HG02763 (cell line): Measurements from ENCODE around the gene PPOX.
A peak's percentile ranks its signal among the peaks of the same experiment; 100 is the strongest.

Source experiments
- ATAC-seq: cut with Tn5 transposase; IDR thresholded peaks from one replicate; pipeline ENCODE4 v1.9.1; 2021; ENCODE audit warnings: mild to moderate bottlenecking, moderate library complexity; ENCODE audit not compliant: unreplicated experiment

PPOX gene

DNA sequence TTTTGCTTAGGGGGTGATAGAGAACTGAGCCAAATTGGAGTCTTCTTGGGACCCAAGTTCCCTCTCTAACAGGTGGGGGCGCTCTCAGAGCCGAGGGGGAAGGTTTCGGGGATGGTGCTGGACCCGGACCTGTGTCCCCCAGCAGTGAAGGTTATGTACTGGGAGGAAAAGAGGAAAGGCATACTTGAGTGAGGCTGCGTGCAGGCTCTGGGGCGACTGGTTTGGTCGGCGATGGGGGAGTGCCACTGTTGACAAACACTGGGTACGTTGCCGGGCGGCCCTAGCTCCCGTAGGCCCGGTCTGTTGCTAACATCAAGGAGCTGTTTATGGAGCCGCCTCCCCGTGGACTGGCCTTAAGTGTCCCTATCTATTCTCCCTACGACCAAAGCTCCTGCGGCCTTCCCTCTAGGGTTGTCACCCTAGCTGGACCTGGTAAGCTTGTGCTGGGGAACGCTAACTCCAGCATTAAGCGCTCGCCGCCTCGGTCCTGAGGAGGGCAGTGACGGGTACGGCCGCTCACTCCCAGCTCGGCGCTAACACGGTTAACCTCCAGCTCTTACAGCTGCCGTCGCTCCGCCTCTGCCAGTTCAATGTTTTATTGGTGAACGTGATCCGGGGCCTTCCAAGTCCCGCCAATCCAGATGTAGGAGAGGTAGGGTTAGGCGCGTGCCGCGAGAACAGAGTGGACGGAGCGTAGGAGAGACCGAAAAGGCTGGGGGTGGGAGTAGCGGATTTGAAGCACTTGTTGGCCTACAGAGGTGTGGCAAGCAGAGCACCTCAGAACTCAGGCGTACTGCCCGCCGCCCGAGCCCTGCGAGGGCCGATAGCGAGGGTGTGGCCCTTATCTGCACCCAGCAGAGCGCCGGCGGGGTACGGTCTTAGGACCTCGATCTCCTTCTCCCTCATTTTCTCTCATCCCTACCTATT lies at the start of gene PPOX:
PPOX (plus strand) TSS at position 685 of the 927 bp plus-strand sequence. CDS start 422 bp downstream, outside the sequence.
- ATAC-seq, result peak; percentile 92

DNA sequence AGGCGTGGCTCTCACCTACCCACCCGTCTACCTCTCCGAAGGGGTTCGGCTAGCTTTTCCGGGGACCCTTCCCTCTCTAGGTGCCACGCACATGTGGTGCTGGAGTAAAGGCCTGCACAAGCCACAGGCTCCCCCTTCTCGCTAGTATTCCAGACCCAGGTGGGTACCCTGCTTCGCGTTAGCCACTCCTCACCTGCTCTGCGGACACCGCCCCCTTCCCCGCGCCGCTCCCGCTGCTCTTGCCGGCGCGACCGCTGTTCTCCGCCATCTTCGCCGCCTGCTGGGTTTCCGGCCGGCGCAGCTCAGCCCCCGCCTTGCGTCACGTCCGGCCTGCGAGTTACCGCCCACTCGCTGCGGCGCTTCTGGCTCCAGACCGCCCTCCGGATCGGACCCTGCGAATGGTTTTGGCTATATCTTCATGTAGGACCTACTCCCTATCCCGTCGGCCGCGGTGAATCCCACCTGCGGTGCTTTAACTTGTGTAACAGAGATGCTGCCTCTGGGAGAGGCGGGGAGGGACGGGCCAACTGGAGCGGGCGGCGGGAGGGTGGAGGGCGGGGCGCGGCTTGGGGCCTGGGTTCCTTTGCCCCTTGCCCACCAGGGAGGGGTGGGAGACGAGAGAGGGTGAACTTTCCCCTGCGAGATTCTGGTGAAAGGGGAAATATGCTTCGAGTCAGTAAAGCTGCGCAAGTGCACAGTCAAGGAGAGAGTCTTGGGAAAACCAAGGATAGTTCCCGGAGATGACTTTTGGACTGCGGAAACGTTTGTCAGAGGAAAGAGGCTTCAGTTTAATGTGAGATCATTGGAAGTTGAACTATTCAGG lies 48.3 kb upstream of the PPOX start, which contains the start of the genes NIT1 and PFDN2:
NIT1 (plus strand) TSS at position 347 of the 823 bp plus-strand sequence; CDS start at position 419, 72 bp downstream.
PFDN2 (minus strand) TSS at position 279 of the 823 bp plus-strand sequence; CDS start at position 268, 11 bp downstream.
- peak; percentile 76 for ATAC-seq

DNA sequence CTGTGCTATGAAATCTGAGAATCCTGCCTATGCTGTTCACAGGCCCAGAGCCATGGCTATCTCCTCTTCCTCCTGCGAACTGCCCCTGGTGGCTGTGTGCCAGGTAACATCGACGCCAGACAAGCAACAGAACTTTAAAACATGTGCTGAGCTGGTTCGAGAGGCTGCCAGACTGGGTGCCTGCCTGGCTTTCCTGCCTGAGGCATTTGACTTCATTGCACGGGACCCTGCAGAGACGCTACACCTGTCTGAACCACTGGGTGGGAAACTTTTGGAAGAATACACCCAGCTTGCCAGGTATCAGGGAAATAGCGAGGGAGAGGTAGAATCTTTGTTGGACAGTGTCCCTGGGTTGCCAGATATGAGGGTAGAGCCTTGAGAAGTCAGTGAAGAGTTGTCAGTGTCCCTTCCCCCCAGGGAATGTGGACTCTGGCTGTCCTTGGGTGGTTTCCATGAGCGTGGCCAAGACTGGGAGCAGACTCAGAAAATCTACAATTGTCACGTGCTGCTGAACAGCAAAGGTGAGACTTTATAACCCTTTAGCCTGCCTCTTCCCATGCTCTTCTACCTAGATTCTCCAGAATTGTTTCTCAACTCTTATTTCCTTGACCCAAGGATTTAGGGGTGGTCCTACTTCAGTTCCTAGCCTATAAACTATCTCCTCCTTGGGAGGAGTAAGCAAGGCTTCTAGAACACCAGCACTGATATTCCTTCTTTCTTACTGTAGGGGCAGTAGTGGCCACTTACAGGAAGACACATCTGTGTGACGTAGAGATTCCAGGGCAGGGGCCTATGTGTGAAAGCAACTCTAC lies 46.9 kb upstream of the PPOX start:
- ATAC-seq, result no peak

- no peak for ATAC-seq
Measured at GRCh38 chr1:161121042-161121650, 45.1 kb upstream of the PPOX start.

DNA sequence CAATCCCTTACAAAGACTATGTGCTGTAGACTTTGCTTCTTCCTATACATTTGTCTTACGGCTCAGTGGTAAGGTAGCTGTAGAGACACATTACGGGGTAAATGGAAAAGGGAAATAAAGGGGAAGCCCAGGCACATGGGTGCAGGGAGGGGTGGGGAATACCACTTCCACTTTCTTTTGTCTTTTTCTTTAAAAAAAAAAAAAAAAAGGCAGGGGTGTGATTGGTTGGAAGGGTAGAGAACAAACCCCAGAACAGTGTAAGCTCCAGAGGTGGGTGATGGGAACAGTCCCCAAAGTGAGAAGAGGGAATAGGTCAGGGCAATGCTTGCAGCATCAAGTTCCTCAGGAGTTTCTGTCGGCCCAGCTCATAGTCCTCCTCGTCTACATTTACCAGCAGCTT lies 44.4 kb upstream of the PPOX start:
- no peak for ATAC-seq

- ATAC-seq, result no peak
Measured at GRCh38 chr1:161122967-161123366, 43.3 kb upstream of the PPOX start.

DNA sequence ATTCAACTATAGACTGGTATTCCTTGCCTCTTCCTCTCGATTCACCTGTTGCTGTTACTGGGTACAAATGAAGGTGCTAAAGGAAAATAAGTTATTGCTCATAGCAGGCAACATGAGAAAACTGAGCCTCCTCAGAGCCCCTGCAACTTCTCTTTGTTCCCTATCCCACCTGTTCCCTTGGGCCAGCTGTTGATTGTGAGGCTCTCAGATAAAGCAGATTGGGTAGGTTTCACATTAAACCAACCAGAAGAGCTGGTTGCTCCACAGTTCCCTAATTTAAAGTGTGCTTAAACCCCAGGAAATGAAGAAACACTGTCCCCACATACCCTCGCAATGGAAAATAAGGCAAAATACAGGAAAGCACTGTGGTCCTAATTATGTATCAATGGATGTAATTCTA lies 38.6 kb upstream of the PPOX start:
- ATAC-seq, result no peak

- ATAC-seq, result no peak
Measured at GRCh38 chr1:161128591-161129420, 37.4 kb upstream of the PPOX start.

DNA sequence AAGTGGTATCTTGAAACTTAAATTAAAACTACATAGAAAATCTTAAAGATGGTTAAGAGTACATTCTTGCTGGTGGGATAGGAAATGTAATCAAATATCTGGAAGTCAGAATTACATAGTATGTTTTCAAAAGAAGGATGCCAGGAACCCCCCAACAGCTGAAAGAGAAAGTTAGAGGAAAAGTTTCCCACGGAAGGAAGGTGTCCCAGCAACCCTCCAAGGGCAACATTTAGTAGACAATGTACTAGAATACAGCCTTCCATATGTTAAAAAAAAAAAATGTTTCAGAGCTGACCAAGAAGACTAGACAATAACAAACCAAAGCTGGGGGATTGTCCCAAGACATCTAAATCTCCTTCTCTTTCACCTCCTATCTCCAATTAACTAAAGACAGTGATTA lies 36.0 kb upstream of the PPOX start:
- ATAC-seq, result no peak

GRCh38 chr1:161131523-161132409 lies 34.5 kb upstream of the PPOX start:
- no peak for ATAC-seq

DNA sequence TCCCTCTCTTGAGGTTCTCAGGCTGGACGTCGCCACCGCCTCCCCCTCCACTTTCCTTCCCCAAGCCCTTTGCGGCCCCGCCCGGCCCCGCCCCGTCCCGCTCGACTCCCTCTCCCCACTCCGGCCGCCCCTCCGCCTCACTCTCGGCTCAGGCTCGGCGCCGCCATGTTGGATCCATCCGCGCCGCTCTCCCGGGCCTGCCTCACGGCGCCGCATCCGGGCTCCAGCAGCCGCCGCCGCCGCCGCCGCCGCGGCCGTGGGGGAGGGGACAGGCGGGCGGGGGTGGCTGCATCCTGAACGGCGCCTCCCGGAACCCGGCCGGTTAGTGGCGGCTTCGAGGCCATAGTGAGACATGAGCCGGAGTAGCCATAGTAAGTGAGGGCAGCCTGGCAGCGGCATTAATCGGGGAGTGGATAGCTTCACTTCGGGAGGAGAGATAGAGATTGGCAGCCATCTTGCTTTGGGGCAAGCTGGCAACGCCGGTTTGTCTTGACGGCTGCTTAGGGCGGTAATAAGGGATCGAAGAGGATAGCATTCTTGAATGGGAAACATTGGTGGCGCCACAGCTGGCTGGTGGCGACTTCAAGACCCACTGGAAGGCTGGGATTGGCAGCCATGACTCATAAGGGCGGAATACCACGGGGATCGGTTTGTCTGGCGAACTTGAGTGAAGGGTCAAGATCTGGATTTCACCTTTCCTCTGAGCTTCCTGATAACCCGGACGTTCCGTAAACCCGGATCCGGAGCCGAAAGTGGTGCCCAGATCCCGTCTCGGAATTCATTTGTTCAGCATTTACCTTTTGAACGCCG lies 33.6 kb upstream of the PPOX start, which contains the start of gene DEDD:
DEDD (minus strand) TSS at position 258 of the 810 bp plus-strand sequence. CDS start 8,205 bp downstream, outside the sequence.
- peak; percentile 93 for ATAC-seq

DNA sequence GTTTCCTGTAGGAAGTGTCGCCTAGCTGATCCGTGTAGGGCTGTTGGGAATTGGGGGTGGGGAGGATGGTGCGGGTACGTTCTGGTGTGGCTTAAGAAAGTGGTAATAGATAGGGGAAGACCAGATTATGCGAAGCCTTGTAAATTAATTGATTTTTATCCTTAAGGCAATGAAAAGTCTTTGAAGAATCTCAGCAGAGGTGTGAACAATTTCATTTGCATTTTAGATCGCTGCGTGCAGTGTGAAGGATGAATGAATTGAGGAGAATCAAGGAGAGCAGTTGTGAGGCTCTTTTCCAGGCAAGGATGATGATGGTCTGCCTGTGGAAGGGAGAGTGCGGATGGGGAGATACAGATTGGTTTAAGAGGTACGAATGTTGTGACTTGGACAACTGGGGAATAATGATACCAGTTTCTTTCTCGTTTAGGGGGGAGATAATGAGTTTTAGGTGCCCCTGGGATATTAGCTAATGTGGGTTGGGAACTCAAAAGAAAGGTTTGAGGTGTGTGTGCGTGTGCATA lies 32.9 kb upstream of the PPOX start:
- ATAC-seq, result no peak

GRCh38 chr1:161137881-161138280 lies 28.3 kb upstream of the PPOX start:
- no peak for ATAC-seq

DNA sequence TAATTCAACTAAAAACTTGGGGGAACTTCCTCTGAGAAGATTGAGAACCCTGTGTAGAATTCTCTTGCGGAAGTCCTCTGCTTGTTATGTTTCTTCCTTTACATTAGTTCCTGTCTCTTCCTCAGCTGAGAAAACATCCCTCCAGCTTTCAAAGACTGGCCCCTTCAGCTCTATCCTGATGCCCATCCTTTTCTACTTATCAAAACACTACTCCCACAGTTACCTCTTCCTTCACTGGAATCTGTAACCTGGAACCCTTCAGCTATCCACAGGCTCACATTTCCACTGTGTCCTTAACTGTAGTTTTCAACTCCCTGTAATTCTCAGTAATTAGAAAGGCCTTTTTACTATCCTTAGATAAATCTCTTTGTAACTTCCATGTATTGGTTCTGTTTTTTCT lies 27.8 kb upstream of the PPOX start:
- ATAC-seq, result no peak

GRCh38 chr1:161139766-161140165 lies 26.5 kb upstream of the PPOX start:
- no peak for ATAC-seq

- ATAC-seq, result no peak
Measured at GRCh38 chr1:161140755-161141400, 25.3 kb upstream of the PPOX start.

GRCh38 chr1:161145832-161146231 lies 20.4 kb upstream of the PPOX start:
- no peak for ATAC-seq
